HEK293 (cell line): ENCODE results near the gene USP44.

Experiments used
- CTCF ChIA-PET: fragments of 350-600 bp; formaldehyde crosslinking; extraction: SDS; loops from one replicate; lab custom pipeline; 2021; ENCODE audit warnings: antibody characterized with exemption; lab: Yijun Ruan, JAX
- POLR2A ChIA-PET: fragments of 300-600 bp; formaldehyde crosslinking; extraction: SDS; loops from one replicate; lab custom pipeline; 2020; ENCODE audit warnings: antibody characterized with exemption, inconsistent platforms; lab: Yijun Ruan, JAX
- H3K27ac ChIP-seq: fragments of 200-500 bp; sonication (Bioruptor generic); 2 replicates; pipeline ENCODE4 v1.5.1; 2014; ENCODE audit warnings: low read depth, low read length, control low read depth, inconsistent platforms; ENCODE audit errors: extremely low read depth
- H3K36me3 ChIP-seq, 2 experiments: fragments of 200-500 bp in 1 of 2; sonication (Bioruptor generic) in 1 of 2; 1 replicate in 1 of 2; 2 replicates in 1 of 2; pipeline ENCODE4 v1.5.1; 2014 to 2017; ENCODE audit warnings: inconsistent platforms in 2 of 2, low read length in 2 of 2; ENCODE audit not compliant: control insufficient read depth in 2 of 2, insufficient read depth in 1 of 2
- H3K4me1 ChIP-seq: fragments of 200-500 bp; sonication (Bioruptor generic); 2 replicates; pipeline ENCODE4 v1.5.1; 2014; ENCODE audit warnings: mild to moderate bottlenecking, low read length, inconsistent platforms; ENCODE audit not compliant: control insufficient read depth, insufficient read depth
- H3K4me3 ChIP-seq: 2 replicates; pipeline ENCODE4 v1.5.1; 2011; ENCODE audit warnings: low read depth, mild to moderate bottlenecking, control low read depth, low read length, moderate library complexity
- H3K9me3 ChIP-seq: fragments of 200-500 bp; sonication (Bioruptor generic); 2 replicates; pipeline ENCODE4 v1.5.1; 2014; ENCODE audit warnings: low read depth, low read length, inconsistent platforms; ENCODE audit not compliant: control insufficient read depth, insufficient read depth
- GLIS1 ChIP-seq: fragments of 450-650 bp; formaldehyde crosslinking; IDR thresholded peaks from 2 replicates; pipeline ENCODE4 v1.5.1; 2016; ENCODE audit warnings: missing biosample characterization, missing genetic modification characterization
- KLF8 ChIP-seq: fragments of 450-650 bp; formaldehyde crosslinking; IDR thresholded peaks from 2 replicates; pipeline ENCODE4 v1.5.1; 2016; ENCODE audit warnings: missing biosample characterization, missing genetic modification characterization
- MEIS1 ChIP-seq: sonication (generic); formaldehyde crosslinking; IDR thresholded peaks from 2 replicates; pipeline ENCODE4 v1.8.1; 2022; ENCODE audit warnings: missing genetic modification reagents, mild to moderate bottlenecking, borderline replicate concordance
- PATZ1 ChIP-seq: fragments of 450-650 bp; formaldehyde crosslinking; IDR thresholded peaks from 2 replicates; pipeline ENCODE4 v1.5.1; 2016; ENCODE audit warnings: missing biosample characterization, missing genetic modification characterization
- REST ChIP-seq: fragments of 450-650 bp; formaldehyde crosslinking; IDR thresholded peaks from 2 replicates; pipeline ENCODE4 v1.5.1; 2016; ENCODE audit warnings: missing biosample characterization, missing genetic modification characterization
- SCRT2 ChIP-seq: fragments of 450-650 bp; formaldehyde crosslinking; IDR thresholded peaks from 2 replicates; pipeline ENCODE4 v1.5.1; 2016; ENCODE audit warnings: missing biosample characterization, missing genetic modification characterization
- SP2 ChIP-seq: fragments of 450-650 bp; formaldehyde crosslinking; IDR thresholded peaks from 2 replicates; pipeline ENCODE4 v1.5.1; 2016; ENCODE audit warnings: missing biosample characterization, missing genetic modification characterization
- SP7 ChIP-seq: fragments of 450-650 bp; formaldehyde crosslinking; IDR thresholded peaks from 2 replicates; pipeline ENCODE4 v1.5.1; 2016; ENCODE audit warnings: missing biosample characterization, missing genetic modification characterization
- TRIM28 ChIP-seq: IDR thresholded peaks from 2 replicates; pipeline ENCODE4 v1.6.1; 2011; ENCODE audit warnings: low read length, control low read depth, borderline replicate concordance
- ZBTB1 ChIP-seq: fragments of 450-650 bp; formaldehyde crosslinking; IDR thresholded peaks from 2 replicates; pipeline ENCODE4 v1.5.1; 2016; ENCODE audit warnings: missing biosample characterization, missing genetic modification characterization
- ZBTB49 ChIP-seq: fragments of 450-650 bp; formaldehyde crosslinking; IDR thresholded peaks from 2 replicates; pipeline ENCODE4 v1.5.1; 2016; ENCODE audit warnings: missing biosample characterization, missing genetic modification characterization, low read depth
- ZNF140 ChIP-seq: fragments of 450-650 bp; formaldehyde crosslinking; IDR thresholded peaks from 2 replicates; pipeline ENCODE4 v1.5.1; 2016; ENCODE audit warnings: missing biosample characterization, missing genetic modification characterization
- ZNF18 ChIP-seq: fragments of 450-650 bp; formaldehyde crosslinking; IDR thresholded peaks from 2 replicates; pipeline ENCODE4 v1.5.1; 2016; ENCODE audit warnings: missing biosample characterization, missing genetic modification characterization
- ZNF2 ChIP-seq: fragments of 450-650 bp; formaldehyde crosslinking; IDR thresholded peaks from 2 replicates; pipeline ENCODE4 v1.5.1; 2016; ENCODE audit warnings: missing biosample characterization, missing genetic modification characterization
- ZNF202 ChIP-seq: fragments of 450-650 bp; formaldehyde crosslinking; IDR thresholded peaks from 2 replicates; pipeline ENCODE4 v1.5.1; 2016; ENCODE audit warnings: missing biosample characterization, missing genetic modification characterization, borderline replicate concordance
- ZNF221 ChIP-seq: fragments of 450-650 bp; formaldehyde crosslinking; IDR thresholded peaks from 2 replicates; pipeline ENCODE4 v1.5.1; 2017; ENCODE audit warnings: missing biosample characterization, missing genetic modification characterization, borderline replicate concordance
- ZNF223 ChIP-seq: fragments of 450-650 bp; formaldehyde crosslinking; IDR thresholded peaks from 2 replicates; pipeline ENCODE4 v1.5.1; 2016; ENCODE audit warnings: missing biosample characterization, missing genetic modification characterization
- ZNF302 ChIP-seq: fragments of 450-650 bp; formaldehyde crosslinking; IDR thresholded peaks from 2 replicates; pipeline ENCODE4 v1.5.1; 2016; ENCODE audit warnings: missing biosample characterization, missing genetic modification characterization, low read depth
- ZNF391 ChIP-seq: fragments of 450-650 bp; formaldehyde crosslinking; IDR thresholded peaks from 2 replicates; pipeline ENCODE4 v1.5.1; 2016; ENCODE audit warnings: low read depth, missing biosample characterization, missing genetic modification characterization, borderline replicate concordance
- ZNF433 ChIP-seq: fragments of 450-650 bp; formaldehyde crosslinking; IDR thresholded peaks from 2 replicates; pipeline ENCODE4 v1.5.1; 2016; ENCODE audit warnings: missing biosample characterization, missing genetic modification characterization, low read depth
- ZNF449 ChIP-seq: fragments of 450-650 bp; formaldehyde crosslinking; IDR thresholded peaks from 2 replicates; pipeline ENCODE4 v1.5.1; 2017; ENCODE audit warnings: missing biosample characterization, mild to moderate bottlenecking, missing genetic modification characterization, moderate library complexity
- ZNF501 ChIP-seq: fragments of 450-650 bp; formaldehyde crosslinking; IDR thresholded peaks from 2 replicates; pipeline ENCODE4 v1.5.1; 2016; ENCODE audit warnings: missing biosample characterization, missing genetic modification characterization
- ZNF529 ChIP-seq: fragments of 450-650 bp; formaldehyde crosslinking; IDR thresholded peaks from 2 replicates; pipeline ENCODE4 v1.5.1; 2017; ENCODE audit warnings: missing genetic modification characterization, missing biosample characterization; ENCODE audit not compliant: insufficient replicate concordance
- ZNF555 ChIP-seq: fragments of 450-650 bp; formaldehyde crosslinking; conservative IDR thresholded peaks from 2 replicates; pipeline ENCODE4 v1.5.1; 2017; ENCODE audit warnings: missing biosample characterization, mild to moderate bottlenecking, missing genetic modification characterization, inconsistent platforms
- ZNF558 ChIP-seq: fragments of 450-650 bp; formaldehyde crosslinking; IDR thresholded peaks from 2 replicates; pipeline ENCODE4 v1.5.1; 2016; ENCODE audit warnings: missing biosample characterization, missing genetic modification characterization
- ZSCAN4 ChIP-seq: fragments of 450-650 bp; formaldehyde crosslinking; IDR thresholded peaks from 2 replicates; pipeline ENCODE4 v1.5.1; 2017; ENCODE audit warnings: missing biosample characterization, missing genetic modification characterization

USP44 gene

GRCh38 chr12:95473231-95473883 is 77.9 kb downstream of the USP44 start (continued):
- TF ChIP-seq PATZ1 (tag by site-specific recombination) (no peak), SCRT2 (tag by site-specific recombination) (peak; percentile 91), ZNF558 (tag by site-specific recombination) (no peak), ZNF391 (no peak), MEIS1 (CRISPR knock-in tag) (no peak), ZNF529 (tag by site-specific recombination) (no peak), ZNF140 (tag by site-specific recombination) (no peak), ZNF449 (tag by site-specific recombination) (no peak), SP2 (tag by site-specific recombination) (no peak), ZBTB1 (tag by site-specific recombination) (no peak), ZBTB49 (no peak), ZNF555 (tag by site-specific recombination) (no peak), TRIM28 (0 out of 2 replicates have a peak, but pooled peaks have one; percentile 47)
- TF ChIP-seq, all 188 proteins: peak for 7

- H3K4me3 ChIP-seq = no peak overlapping the region
- no peak overlapping the region for H3K27ac ChIP-seq
- H3K4me1 ChIP-seq = peaks cover under 1% of the 10 kb centered on the region; the same call in 1 of the 2 replicates
- ChIA-PET POLR2A (no interaction called here), CTCF (no interaction called here)
- H3K36me3 ChIP-seq = no peaks in the 10 kb centered on the region
- no peaks in the 10 kb centered on the region for H3K9me3 ChIP-seq
- TF ChIP-seq ZNF223 (tag by site-specific recombination) (no peak), ZSCAN4 (tag by site-specific recombination) (no peak), ZNF18 (tag by site-specific recombination) (no peak), ZNF433 (tag by site-specific recombination) (no peak), ZNF501 (no peak), ZNF221 (tag by site-specific recombination) (no peak), REST (no peak), ZNF2 (tag by site-specific recombination) (no peak), KLF8 (no peak), ZNF202 (no peak), ZNF302 (no peak), SP7 (tag by site-specific recombination) (no peak), GLIS1 (tag by site-specific recombination) (no peak)
Measured at GRCh38 chr12:95470300-95470699, 81.0 kb downstream of the USP44 start.
